HG03108 (cell line): ENCODE results near the gene MBLAC1.
"Not testable (repeated sequence)": the region's sequence is repeated elsewhere in the genome, so short reads cannot be mapped to it uniquely, and the experiment has no call there.

ENCODE experiments used
- ATAC-seq: cut with Tn5 transposase; IDR thresholded peaks from one replicate; pipeline ENCODE4 v1.9.1; 2021; ENCODE audit warnings: moderate library complexity; ENCODE audit not compliant: unreplicated experiment

The MBLAC1 gene

DNA sequence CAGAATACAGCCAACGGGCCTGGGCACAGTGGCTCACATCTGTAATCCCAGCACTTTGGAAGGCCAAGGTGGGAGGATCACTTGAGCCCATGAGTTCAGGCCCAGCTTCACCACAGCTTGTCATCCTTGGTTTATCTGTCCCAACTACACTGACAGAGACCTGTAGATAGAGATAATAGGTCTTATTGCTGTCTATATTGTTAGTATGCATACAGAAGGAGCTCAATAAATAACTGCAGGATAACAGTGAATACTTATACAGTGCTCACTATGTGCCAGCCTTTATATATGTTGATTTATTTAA lies 6.1 kb upstream of the MBLAC1 start:
- ATAC-seq, result no peak

DNA sequence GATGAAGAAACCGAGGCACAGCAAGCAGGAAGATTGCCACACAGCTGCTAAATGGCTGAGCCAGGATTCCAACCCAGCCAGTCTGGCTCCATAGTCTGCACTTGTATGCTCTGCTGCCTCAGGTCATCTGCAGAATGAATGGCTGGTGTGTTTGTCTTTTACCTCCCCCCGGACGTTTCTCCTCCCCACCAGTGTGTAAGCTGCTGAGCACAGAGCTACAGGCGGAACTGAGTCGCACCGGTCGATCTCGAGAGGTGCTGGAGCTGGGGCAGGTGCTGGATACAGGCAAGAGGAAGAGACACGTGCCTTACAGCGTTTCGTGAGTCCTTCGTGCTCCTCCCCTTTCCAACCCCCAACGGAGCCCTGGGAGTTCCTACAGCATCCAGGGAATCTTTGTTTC lies 4.7 kb upstream of the MBLAC1 start:
- no peak for ATAC-seq

GRCh38 chr7:100122568-100122967 lies 4.2 kb upstream of the MBLAC1 start:
- ATAC-seq, result no peak

GRCh38 chr7:100124301-100125230 lies 2.2 kb upstream of the MBLAC1 start:
- no peak for ATAC-seq

DNA sequence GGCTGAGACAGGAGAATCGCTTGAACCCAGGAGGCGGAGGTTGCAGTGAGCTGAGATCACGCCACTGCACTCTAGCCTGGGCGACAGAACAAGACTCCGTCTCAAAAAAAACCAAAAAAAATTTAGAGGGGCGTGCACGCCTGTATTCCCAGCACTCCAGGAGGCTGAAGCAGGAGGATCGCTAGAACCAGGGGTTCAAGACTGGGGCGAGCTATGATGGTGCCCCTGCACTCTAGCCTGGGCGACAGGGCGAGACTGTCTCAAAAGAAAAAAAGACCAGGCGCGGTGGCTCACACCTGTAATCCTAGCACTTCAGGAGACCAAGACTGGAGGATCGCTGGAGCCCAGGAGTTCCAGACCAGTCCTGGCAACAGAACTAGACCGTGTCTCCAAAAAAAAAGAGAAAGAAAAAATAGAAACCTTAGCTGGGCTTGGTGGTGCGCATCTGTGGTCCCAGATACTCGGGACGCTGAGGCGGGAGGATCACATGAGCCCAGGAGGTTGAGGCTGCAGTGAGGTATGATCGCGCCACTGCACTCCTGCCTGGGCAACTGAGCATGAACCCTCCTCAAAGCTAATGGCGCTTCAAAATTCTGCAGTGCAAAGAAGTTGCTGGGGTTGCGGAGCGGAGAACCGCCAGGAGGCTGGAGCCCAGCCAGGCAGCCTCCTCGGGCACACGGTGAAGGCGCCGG lies 382 bp upstream of the MBLAC1 start:
- ATAC-seq, result no peak

DNA sequence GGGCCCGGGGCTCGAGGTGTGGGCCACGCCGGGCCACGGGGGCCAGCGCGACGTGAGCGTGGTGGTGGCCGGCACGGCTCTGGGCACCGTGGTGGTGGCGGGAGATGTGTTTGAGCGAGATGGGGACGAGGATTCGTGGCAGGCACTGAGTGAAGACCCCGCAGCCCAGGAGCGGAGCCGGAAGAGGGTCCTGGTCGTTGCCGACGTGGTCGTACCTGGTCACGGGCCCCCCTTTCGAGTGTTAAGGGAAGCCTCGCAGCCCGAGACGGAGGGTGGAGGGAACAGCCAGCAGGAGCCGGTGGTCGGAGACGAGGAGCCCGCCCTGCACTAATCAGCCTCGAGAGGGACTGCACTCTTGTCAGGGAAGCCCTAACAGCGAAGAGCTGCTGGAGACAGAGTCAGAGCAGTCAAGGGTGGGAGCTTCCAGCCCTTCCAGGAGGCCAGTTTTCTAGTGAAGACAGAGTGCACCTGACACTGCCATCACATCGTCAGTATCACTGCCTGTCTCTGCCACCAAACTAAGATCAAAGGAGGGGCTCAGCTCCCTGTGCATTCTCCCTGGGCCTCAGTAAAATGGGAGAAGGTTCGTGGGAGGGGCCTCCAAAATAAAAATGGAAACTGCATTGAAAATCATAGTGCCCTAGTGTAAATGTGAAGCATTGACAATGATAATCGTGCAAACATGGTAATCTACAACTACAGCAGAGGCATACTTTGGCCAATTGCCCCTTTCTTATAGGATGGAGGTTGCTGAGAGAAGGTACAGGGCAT lies 1.3 kb downstream of the MBLAC1 start:
- peak; percentile 1 for ATAC-seq

DNA sequence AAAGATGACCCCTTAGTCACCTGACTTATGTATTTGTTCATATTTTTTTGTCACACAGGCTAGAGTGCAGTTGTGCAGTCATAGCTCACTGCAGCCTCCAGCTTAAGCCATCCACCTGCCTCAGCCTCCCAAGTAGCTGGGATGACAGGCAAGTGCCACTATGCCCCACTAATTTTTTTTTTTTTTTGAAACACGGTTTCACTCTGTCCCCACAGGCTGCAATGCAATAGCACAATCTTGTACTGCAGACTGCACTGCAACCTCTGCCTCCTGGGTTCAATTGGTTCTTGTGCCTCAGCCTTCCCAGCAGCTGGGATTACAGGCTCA lies 1.8 kb downstream of the MBLAC1 start:
- no peak for ATAC-seq

- not testable (repeated sequence) for ATAC-seq
Measured at GRCh38 chr7:100130220-100130607, 3.4 kb downstream of the MBLAC1 start.

- ATAC-seq, result no peak
Measured at GRCh38 chr7:100130608-100131453, 4.1 kb downstream of the MBLAC1 start.

DNA sequence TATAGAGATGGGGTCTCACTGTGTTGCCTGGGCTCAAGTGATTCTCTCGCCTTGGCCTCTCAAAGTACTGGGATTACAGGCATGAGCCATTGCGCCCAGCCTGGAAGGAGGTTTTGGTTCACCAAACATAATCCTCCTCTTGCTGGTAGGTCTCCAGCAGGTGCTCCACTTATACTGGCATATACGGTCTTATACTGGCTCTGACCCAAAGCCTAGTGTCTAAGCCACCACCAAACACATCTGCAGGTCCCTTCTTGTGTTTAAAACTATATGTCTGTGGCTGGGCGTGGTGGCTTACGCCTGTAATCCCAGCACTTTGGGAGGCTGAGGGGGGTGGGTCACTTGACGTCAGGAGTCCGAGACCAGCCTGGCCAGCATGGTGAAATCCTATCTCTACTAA lies 5.4 kb downstream of the MBLAC1 start:
- no peak for ATAC-seq

DNA sequence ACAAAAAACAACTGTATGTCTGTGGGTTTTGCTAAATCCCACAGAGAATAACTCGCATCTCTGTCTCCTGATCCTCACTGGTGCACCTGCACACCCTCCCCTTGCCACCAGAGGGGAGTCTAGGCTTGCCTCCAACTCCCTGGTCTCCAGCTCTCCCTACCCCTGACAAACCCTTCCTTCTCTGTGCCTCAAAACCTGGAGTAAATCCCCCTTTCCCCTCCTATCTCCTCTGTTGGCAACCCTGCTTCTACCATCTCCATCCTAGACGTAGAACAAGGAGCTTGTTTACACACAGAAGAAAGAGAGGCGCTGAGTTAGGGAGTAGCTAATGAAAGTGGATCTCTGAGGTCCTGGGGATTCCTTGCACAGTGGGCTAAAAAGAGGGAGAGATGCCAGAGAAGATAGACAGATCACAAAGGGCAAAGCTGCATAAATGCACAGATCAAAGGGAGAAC lies 6.0 kb downstream of the MBLAC1 start:
- ATAC-seq, result peak; percentile 60

DNA sequence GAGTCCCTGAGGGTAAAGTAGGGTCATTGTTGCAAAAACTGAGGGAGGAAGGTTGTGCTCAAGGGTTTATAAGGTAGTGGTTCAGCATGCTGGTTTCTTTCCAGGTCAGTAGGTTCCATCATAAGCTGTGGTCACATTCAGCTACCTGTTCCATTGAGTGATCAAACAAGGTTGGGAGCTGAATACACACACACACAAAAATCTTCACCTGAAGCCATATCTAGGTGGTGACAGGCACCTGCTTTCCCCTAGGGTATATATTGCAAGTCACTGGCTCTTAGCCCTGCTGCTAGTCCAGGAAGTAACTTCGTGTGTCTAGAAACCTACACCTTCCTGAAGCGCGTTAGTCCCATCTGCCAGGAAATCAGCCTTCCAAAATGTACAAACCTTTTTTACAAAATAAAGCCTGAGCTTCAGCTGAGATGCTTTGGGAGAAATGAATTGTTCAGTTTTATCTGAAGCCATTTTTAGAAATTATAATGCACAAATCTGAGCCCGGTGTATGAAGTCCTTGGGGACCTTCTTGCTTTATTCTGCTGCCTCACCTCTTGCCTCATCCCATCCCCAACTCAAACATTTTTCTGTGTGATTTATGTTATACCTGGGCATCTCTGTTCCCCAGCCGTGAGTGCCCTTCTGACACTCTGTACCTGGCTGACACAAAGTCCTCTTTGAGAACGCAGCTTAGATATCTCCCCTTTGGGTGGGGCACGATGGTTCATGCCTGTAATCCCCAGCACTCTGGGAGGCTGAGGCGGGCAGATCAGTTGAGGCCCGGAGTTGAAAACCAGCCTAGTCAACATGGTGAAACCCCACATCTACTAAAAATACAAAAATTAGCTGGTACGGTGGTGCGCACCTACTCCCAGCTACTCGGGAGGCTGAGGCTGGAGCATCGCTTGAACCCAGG lies 11.3 kb downstream of the MBLAC1 start:
- no peak for ATAC-seq

DNA sequence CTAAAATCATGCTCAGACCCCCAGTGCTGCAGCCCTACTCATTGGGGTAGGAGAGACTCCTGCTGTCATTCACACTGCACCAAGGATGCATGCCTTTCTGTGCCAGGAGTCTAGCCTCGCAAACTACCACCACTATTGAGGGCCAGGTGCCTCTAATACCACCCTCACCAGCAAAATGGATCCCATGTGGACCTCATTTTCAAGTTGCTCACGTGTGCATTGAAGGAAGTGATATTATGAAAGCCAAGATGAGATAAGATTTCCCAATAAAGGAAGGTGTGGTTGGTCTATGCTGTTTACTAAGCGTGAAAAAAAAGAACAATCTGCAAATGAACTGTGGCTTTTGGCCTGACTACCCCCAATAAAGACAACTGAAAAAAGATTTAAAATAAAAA lies 14.8 kb downstream of the MBLAC1 start:
- no peak for ATAC-seq

GRCh38 chr7:100142461-100142860 lies 15.7 kb downstream of the MBLAC1 start:
- no peak for ATAC-seq

- not testable (repeated sequence) for ATAC-seq
Measured at GRCh38 chr7:100146350-100146749, 19.6 kb downstream of the MBLAC1 start.

GRCh38 chr7:100147278-100147677 lies 20.5 kb downstream of the MBLAC1 start:
- no peak for ATAC-seq

- no peak for ATAC-seq
Measured at GRCh38 chr7:100148225-100148558, 21.4 kb downstream of the MBLAC1 start.

DNA sequence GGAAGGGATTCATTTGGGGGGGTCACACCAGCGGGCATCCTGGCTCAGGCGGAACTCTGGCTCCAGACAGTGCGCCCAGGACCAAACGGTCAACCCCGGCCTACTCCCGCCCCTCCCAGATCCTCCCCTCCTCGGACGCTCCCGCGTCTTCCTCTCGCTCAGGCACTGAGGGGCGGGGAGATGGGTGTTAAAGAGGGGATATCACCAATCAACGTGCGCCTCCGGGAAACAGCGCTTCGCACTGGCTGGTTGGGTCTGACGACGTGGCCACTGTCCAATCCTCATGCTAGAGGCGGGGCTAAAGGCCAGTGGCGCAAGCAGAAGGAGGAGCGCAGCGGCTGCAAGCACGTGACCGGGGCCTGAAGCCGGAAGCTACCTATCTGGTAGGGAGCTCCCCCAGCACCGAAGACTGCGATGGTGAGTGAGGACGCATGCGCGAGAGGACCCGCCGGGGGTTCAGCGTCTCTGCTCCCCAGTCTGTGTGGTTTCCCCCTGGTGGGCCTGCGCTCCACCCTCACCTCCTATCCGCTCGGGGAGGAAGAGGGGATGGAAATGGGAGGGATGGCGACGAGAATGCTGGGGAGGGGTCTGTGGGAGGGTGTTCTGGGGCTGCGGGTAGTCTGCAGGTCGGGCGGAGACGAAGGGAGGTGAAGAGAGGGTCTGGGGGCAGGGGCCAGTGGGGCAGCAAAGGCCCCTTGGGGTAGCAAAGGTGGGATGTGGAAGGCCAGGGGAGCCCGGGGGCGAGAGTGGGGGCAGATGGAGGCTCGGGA lies 22.0 kb downstream of the MBLAC1 start, which contains the start of gene LAMTOR4:
LAMTOR4 (plus strand) TSS at position 360 of the 770 bp plus-strand sequence; CDS start at position 415, 55 bp downstream.
- peak; percentile 99 for ATAC-seq

GRCh38 chr7:100152404-100152803 lies 25.6 kb downstream of the MBLAC1 start:
- ATAC-seq, result no peak
